AG04449 (cell line): ENCODE data around the gene TIMM17B.
"Not testable (repeated sequence)": the region's sequence is repeated elsewhere in the genome, so short reads cannot be mapped to it uniquely, and the experiment has no call there.

Experiments used
- CTCF ChIA-PET: fragments of 350-600 bp; formaldehyde crosslinking; extraction: SDS; loops from one replicate; lab custom pipeline; 2021; ENCODE audit warnings: antibody characterized with exemption; lab: Yijun Ruan, JAX
- POLR2A ChIA-PET: fragments of 400-600, 350-600 bp; formaldehyde crosslinking; extraction: SDS; loops from one replicate; lab custom pipeline; 2020; ENCODE audit warnings: antibody characterized with exemption, inconsistent platforms; lab: Yijun Ruan, JAX
- DNase-seq: peaks from one replicate; pipeline ENCODE4 v3.0.0-alpha.2; 2010; ENCODE audit warnings: low read depth, low spot score
- H3K4me3 ChIP-seq: 2 replicates; pipeline ENCODE4 v1.5.1; 2011; ENCODE audit warnings: low read depth, mild to moderate bottlenecking, control low read depth, low read length
- CTCF ChIP-seq: IDR thresholded peaks from one replicate; pipeline ENCODE4 v1.5.1; 2011; ENCODE audit warnings: mild to moderate bottlenecking, moderate library complexity, low read length, control low read depth, inconsistent platforms; ENCODE audit not compliant: insufficient read depth; ENCODE audit errors: missing control alignments

Gene TIMM17B

DNA sequence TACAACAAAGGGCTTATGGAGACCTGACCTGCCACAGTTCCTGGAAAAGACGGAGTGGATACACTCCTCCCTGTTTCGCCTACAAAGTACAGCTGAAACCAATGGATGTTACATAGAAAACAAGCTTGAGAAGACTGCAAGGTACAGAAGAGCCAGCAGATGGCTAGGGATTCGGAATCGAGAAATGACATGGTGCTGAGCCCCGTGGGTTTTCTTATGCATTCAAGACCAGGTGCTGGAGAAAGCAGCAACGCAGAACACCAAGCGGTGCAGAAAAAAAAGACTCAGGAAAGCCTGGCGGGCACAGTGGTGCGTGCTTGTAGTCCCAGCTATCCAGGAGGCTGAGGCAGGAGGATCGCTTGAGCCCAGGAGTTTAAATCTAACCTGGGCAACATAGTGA, 13.8 kb downstream of the TIMM17B start:
- CTCF ChIA-PET, result no interaction called here
- no peak overlapping the region for H3K4me3 ChIP-seq
- no peak for DNase-seq
- POLR2A ChIA-PET, result no interaction called here
- no peak for TF ChIP-seq CTCF

- POLR2A ChIA-PET, CTCF ChIA-PET, DNase-seq, H3K4me3 ChIP-seq: not testable (repeated sequence)
Measured at GRCh38 chrX:48876944-48877343, 20.6 kb downstream of the TIMM17B start.

DNA sequence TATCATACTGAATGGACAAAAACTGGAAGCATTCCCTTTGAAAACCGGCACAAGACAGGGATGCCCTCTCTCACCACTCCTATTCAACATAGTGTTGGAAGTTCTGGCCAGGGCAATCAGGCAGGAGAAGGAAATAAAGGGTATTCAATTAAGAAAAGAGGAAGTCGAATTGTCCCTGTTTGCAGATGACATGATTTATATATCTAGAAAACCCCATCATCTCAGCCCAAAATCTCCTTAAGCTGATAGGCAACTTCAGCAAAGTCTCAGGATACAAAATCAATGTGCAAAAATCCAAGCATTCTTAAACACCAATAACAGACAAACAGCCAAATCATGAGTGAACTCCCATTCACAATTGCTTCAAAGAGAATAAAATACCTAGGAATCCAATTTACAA, 25.6 kb downstream of the TIMM17B start:
- DNase-seq, POLR2A ChIA-PET, H3K4me3 ChIP-seq, CTCF ChIA-PET: not testable (repeated sequence)

DNA sequence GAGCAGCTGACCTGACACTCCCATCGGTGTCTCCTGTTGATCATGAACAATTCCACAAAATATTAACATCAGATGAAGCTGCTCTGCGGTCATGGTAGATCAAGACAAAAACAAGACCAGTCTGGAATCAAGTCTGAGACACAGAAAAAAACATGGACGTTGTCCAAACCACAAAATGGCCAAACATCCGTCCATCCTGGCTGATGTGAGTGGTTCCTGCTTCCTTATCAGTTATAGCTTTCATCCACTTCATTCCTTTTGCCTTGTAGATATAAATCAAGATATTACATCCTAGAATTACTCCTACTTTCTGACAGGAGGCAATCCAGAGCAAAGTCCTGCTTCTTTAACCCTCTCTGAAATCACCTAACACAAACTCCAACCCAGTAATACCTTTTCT, 33.4 kb downstream of the TIMM17B start:
- no peak for DNase-seq
- CTCF ChIA-PET, result no interaction called here
- no peak for TF ChIP-seq CTCF
- no peak overlapping the region for H3K4me3 ChIP-seq
- POLR2A ChIA-PET, result no interaction called here

DNA sequence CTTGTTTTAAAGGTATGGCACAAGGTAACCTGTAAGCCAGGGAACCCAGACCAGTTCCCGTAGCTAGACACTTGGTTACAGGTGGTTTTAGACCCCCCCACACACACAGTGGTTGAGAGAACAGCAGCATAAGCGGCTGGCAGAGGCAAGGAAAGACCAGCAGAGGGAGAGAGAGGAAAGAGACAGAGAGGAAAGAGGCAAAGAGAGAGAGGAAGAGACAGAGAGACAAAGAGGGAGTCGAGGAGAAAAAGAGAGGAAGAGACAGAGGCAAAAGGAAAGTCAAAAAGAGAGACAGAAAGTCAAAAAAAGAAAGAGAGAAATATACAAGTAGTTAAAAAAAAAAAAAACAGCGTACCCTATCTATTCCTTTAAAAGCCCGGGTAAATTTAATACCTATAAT, 42.7 kb downstream of the TIMM17B start:
- peak; percentile 21 for TF ChIP-seq CTCF
- CTCF ChIA-PET, result no interaction called here
- no peak overlapping the region for H3K4me3 ChIP-seq
- POLR2A ChIA-PET, result no interaction called here
- DNase-seq, result no peak

GRCh38 chrX:48854121-48854804, 43.3 kb downstream of the TIMM17B start:
- POLR2A ChIA-PET, CTCF ChIA-PET, DNase-seq, H3K4me3 ChIP-seq: not testable (repeated sequence)

- H3K4me3 ChIP-seq, POLR2A ChIA-PET, DNase-seq, CTCF ChIA-PET: not testable (repeated sequence)
Measured at GRCh38 chrX:48853494-48853893, 44.1 kb downstream of the TIMM17B start.

DNA sequence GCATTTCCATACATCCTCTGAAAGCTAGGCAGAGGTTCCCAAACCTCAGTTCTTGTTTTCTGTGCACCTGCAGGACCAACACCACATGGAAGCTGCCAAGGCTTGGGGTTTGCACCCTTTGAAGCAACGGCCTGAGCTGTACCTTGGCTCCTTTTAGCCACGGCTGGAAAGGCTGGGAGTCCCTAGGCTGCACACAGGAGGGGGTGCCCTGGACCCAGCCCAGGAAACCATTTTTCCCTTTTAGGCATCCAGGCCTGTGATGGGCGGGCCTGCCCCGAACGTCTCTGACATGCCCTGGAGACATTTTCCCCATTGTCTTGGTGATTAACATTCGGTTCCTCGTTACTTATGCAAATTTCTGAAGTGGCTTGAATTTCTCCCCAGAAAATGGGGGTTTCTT, 44.7 kb downstream of the TIMM17B start:
- ChIA-PET POLR2A (no interaction called here), CTCF (no interaction called here)
- no peak for TF ChIP-seq CTCF
- no peak overlapping the region for H3K4me3 ChIP-seq
- DNase-seq, result no peak

GRCh38 chrX:48848847-48849246, 48.7 kb downstream of the TIMM17B start:
- POLR2A ChIA-PET, result no interaction called here
- CTCF ChIA-PET, result no interaction called here
- TF ChIP-seq CTCF, result no peak
- DNase-seq, result no peak
- no peak overlapping the region for H3K4me3 ChIP-seq
